Measurements from ENCODE around the gene UBLCP1. TPM values are rescaled to one million over a fixed set of nuclear protein-coding genes. Genes with fewer than 3 reads are reported as not detected.

The UBLCP1 gene
- total and polyA plus RNA-seq, 2 donors (not counting 3 experiments of a cell fraction or from before 2014, with no cell fraction given) = 5.9 to 20.3 TPM

- DNase-seq (ENCODE audit: low read depth, low spot score) (no peak), FAIRE-seq (no peak)
- H3K79me2 ChIP-seq (ENCODE audit: control insufficient read depth, insufficient read depth, low read length) = no peaks in the 10 kb centered on the region
- BruUV-seq (replicated peaks) = no TSS peak
- no peaks in the 10 kb centered on the region for H3K9me1 ChIP-seq (replicated peaks; ENCODE audit: control insufficient read depth, extremely low read depth, insufficient read depth, low read length)
- peaks cover 0 to 6% of the 10 kb centered on the region in 2 experiments for H3K27me3 ChIP-seq (ENCODE audit: control insufficient read depth in 2 of 2, insufficient read depth in 2 of 2, low read length in 2 of 2)
- no peak overlapping the region for H3K4me3 ChIP-seq (replicated peaks in 1 of 3; ENCODE audit: insufficient read depth in 1 of 3, low read depth in 1 of 3, low read length in 3 of 3)
- POLR2A ChIA-PET = no interaction called here
- H3K4me2 ChIP-seq (ENCODE audit: insufficient read depth, low read length) = no peak overlapping the region
- H3K9me3 ChIP-seq (replicated peaks; ENCODE audit: control insufficient read depth, insufficient read depth, low read length) = no peaks in the 10 kb centered on the region
- no peak overlapping the region for H3K9ac ChIP-seq (replicated peaks; ENCODE audit: extremely low read depth, insufficient read depth, low read length)
- TF ChIP-seq POLR2A (IDR thresholded peaks at IDR 0.05; ENCODE audit: low read depth, low read length) = no peak
- TF ChIP-seq MAX (IDR thresholded peaks at IDR 0.05; ENCODE audit: insufficient read depth, insufficient read length) = no peak
- TF ChIP-seq EZH2 (IDR thresholded peaks at IDR 0.05; ENCODE audit: borderline replicate concordance, low read depth, low read length, severe bottlenecking) = no peak
- intact Hi-C loops (cut with micrococcal nuclease) = no loop called here
- no peak overlapping the region for H2AFZ ChIP-seq (ENCODE audit: low read depth, low read length)
- CTCF ChIA-PET = no interaction called here
- no peaks in the 10 kb centered on the region for H3K4me1 ChIP-seq (ENCODE audit: control insufficient read depth, extremely low read depth, insufficient read depth, low read length)
- dilution Hi-C loops (cut with MboI; ENCODE audit: extremely low pct_ligation_motif_present, low sequenced_read_pairs) = no loop called here
- H3K36me3 ChIP-seq (ENCODE audit: control insufficient read depth in 2 of 2, extremely low read depth in 1 of 2, insufficient read depth in 2 of 2, low read length in 2 of 2) = no peaks in the 10 kb centered on the region
- H3K27ac ChIP-seq (ENCODE audit: insufficient read depth, low read depth, low read length) = no peak overlapping the region
- no peaks in the 10 kb centered on the region for H4K20me1 ChIP-seq (replicated peaks; ENCODE audit: control insufficient read depth, extremely low read depth, insufficient read depth, low read length)
These were observed 44.5 kb upstream of the UBLCP1 start for GRCh38 chr5:159218595-159219023.

- no peaks in the 10 kb centered on the region for H3K4me1 ChIP-seq (ENCODE audit: control insufficient read depth, extremely low read depth, insufficient read depth, low read length)
- no peak overlapping the region for H3K9ac ChIP-seq (replicated peaks; ENCODE audit: extremely low read depth, insufficient read depth, low read length)
- H3K27me3 ChIP-seq (ENCODE audit: control insufficient read depth in 2 of 2, insufficient read depth in 2 of 2, low read length in 2 of 2) = peaks cover 0 to 3% of the 10 kb centered on the region in 2 experiments
- H3K27ac ChIP-seq (ENCODE audit: insufficient read depth, low read depth, low read length) = no peak overlapping the region
- no peak overlapping the region for H2AFZ ChIP-seq (ENCODE audit: low read depth, low read length)
- FAIRE-seq (no peak), DNase-seq (ENCODE audit: low read depth, low spot score) (no peak)
- H3K9me1 ChIP-seq (replicated peaks; ENCODE audit: control insufficient read depth, extremely low read depth, insufficient read depth, low read length) = no peaks in the 10 kb centered on the region
- ChIA-PET POLR2A (no interaction called here), CTCF (interaction anchor here (1.1 kb wide), 1 partner anchor 63 kb away, joined by 5 read pairs; no protein-coding TSS in a partner anchor)
- intact Hi-C loops (cut with micrococcal nuclease) = no loop called here
- H3K4me3 ChIP-seq (replicated peaks in 1 of 3; ENCODE audit: insufficient read depth in 1 of 3, low read depth in 1 of 3, low read length in 3 of 3) = no peak overlapping the region
- H3K36me3 ChIP-seq (ENCODE audit: control insufficient read depth in 2 of 2, extremely low read depth in 1 of 2, insufficient read depth in 2 of 2, low read length in 2 of 2) = no peaks in the 10 kb centered on the region
- no peaks in the 10 kb centered on the region for H3K9me3 ChIP-seq (replicated peaks; ENCODE audit: control insufficient read depth, insufficient read depth, low read length)
- H4K20me1 ChIP-seq (replicated peaks; ENCODE audit: control insufficient read depth, extremely low read depth, insufficient read depth, low read length) = no peaks in the 10 kb centered on the region
- no TSS peak for BruUV-seq (replicated peaks)
- TF ChIP-seq MYC (IDR thresholded peaks at IDR 0.05; ENCODE audit: low read depth, low read length) = no peak
- TF ChIP-seq EZH2 (IDR thresholded peaks at IDR 0.05; ENCODE audit: borderline replicate concordance, low read depth, low read length, severe bottlenecking) = no peak
- H3K4me2 ChIP-seq (ENCODE audit: insufficient read depth, low read length) = no peak overlapping the region
- no peaks in the 10 kb centered on the region for H3K79me2 ChIP-seq (ENCODE audit: control insufficient read depth, insufficient read depth, low read length)
- dilution Hi-C loops (cut with MboI; ENCODE audit: extremely low pct_ligation_motif_present, low sequenced_read_pairs) = no loop called here
These were observed 42.9 kb upstream of the UBLCP1 start for GRCh38 chr5:159220206-159220605.

Data from endothelial cell of umbilical vein (primary cell).